K562 (cell line): ENCODE results near the gene EPHB6. TPM values are rescaled to one million over a fixed set of nuclear protein-coding genes. Genes with fewer than 3 reads are reported as not detected.

Source experiments
- ATAC-seq: fragments of 200-7000 bp; cut with Tn5 transposase; 3 replicates; pipeline ENCODE4 v1.9.1; 2020; ENCODE audit warnings: moderate library complexity
- BruUV-seq: library from RNA; stranded (reverse); fragments of 400-500 nt; replicated peaks from 2 replicates; lab custom pipeline; 2021; lab: Mats Ljungman, UMichigan
- CTCF ChIA-PET: fragments of 300-600 bp; formaldehyde crosslinking; extraction: SDS; loops from one replicate; lab custom pipeline; 2021; ENCODE audit warnings: low intra/inter-chr PET ratio; lab: Yijun Ruan, JAX
- POLR2A ChIA-PET: fragments of 300-600, 350-650 bp; sonication (Branson Sonifier 250); formaldehyde crosslinking; extraction: SDS; loops from one replicate; lab custom pipeline; 2021; ENCODE audit warnings: antibody characterized with exemption, inconsistent platforms; lab: Yijun Ruan, JAX
- DNase-seq, 4 experiments: peaks; one replicate each; pipeline versions ENCODE4 v3.0.0 to v3.0.0-alpha.2; 2011 to 2018; ENCODE audit warnings: low spot score in 3 of 4, mixed read lengths in 3 of 4; ENCODE audit errors: extremely low read depth in 1 of 4
- FAIRE-seq: peaks from 2 replicates; lab custom pipeline; 2011; peaks lifted over from hg19 to GRCh38; lab: Jason Lieb, UNC
- H2AFZ ChIP-seq: 2 replicates; pipeline ENCODE4 v1.6.0; 2011; ENCODE audit warnings: low read depth, low read length, control low read depth, inconsistent platforms
- H3K27ac ChIP-seq: fragments of 200-600 bp; 3 replicates; pipeline ENCODE4 v1.8.0; 2011; ENCODE audit warnings: low read depth, mild to moderate bottlenecking, control low read depth, inconsistent platforms, low read length, moderate library complexity, mixed read lengths; ENCODE audit errors: extremely low read depth
- H3K27me3 ChIP-seq, 2 experiments: fragments of 300-600 bp in 1 of 2; 2 replicates in 1 of 2; 3 replicates in 1 of 2; pipeline versions ENCODE4 v1.6.0 to v1.8.0; 2011; ENCODE audit warnings: inconsistent platforms in 2 of 2, low read length in 2 of 2, mild to moderate bottlenecking in 1 of 2, mixed read lengths in 1 of 2, moderate library complexity in 1 of 2; ENCODE audit not compliant: control insufficient read depth in 2 of 2, insufficient read depth in 2 of 2
- H3K36me3 ChIP-seq: fragments of 300-600 bp; 3 replicates; pipeline ENCODE4 v1.8.0; 2011; ENCODE audit warnings: mild to moderate bottlenecking, low read length, inconsistent platforms; ENCODE audit not compliant: control insufficient read depth, insufficient read depth
- H3K4me1 ChIP-seq, 2 experiments: fragments of 200-600 bp in 1 of 2; replicated peaks in 1 of 2; 2 replicates in 1 of 2; 3 replicates in 1 of 2; pipeline versions ENCODE4 v1.5.1 to v1.8.0; 2011; ENCODE audit warnings: inconsistent platforms in 2 of 2, low read length in 2 of 2, mild to moderate bottlenecking in 1 of 2, mixed read lengths in 1 of 2, moderate library complexity in 1 of 2; ENCODE audit not compliant: control insufficient read depth in 2 of 2, insufficient read depth in 2 of 2
- H3K4me2 ChIP-seq: 2 replicates; pipeline ENCODE4 v1.6.1; 2011; ENCODE audit warnings: low read length, control low read depth, inconsistent platforms, mixed read lengths; ENCODE audit not compliant: insufficient read depth
- H3K4me3 ChIP-seq: fragments of 200-600 bp; sonication (generic), shearing (Covaris generic); 2 replicates; pipeline ENCODE4 v1.5.1; 2016; ENCODE audit warnings: control low read depth, inconsistent platforms
- H3K79me2 ChIP-seq: fragments of 200-600 bp; 3 replicates; pipeline ENCODE4 v1.8.0; 2011; ENCODE audit warnings: low read length, inconsistent platforms; ENCODE audit not compliant: control insufficient read depth, insufficient read depth
- H3K9ac ChIP-seq, 2 experiments: 2 replicates each; pipeline versions ENCODE4 v1.6.0 to v1.6.1; 2011; ENCODE audit warnings: low read depth in 2 of 2, low read length in 2 of 2, control low read depth in 1 of 2, inconsistent platforms in 1 of 2, mild to moderate bottlenecking in 1 of 2, mixed read lengths in 1 of 2; ENCODE audit not compliant: insufficient read depth in 1 of 2
- H3K9me1 ChIP-seq: one replicate; pipeline ENCODE4 v1.6.0; 2011; ENCODE audit warnings: inconsistent platforms, mild to moderate bottlenecking, low read length, moderate library complexity; ENCODE audit not compliant: control insufficient read depth, insufficient read depth
- H3K9me3 ChIP-seq: replicated peaks from 2 replicates; pipeline ENCODE4 v1.5.1; 2011; ENCODE audit warnings: low read depth, low read length, inconsistent platforms; ENCODE audit not compliant: control insufficient read depth, insufficient read depth
- H4K20me1 ChIP-seq: replicated peaks from 2 replicates; pipeline ENCODE4 v1.6.1; 2011; ENCODE audit warnings: low read length, inconsistent platforms, mixed read lengths; ENCODE audit not compliant: control insufficient read depth, insufficient read depth
- CEBPG ChIP-seq, 3 experiments: fragments of 200-800 bp in 1 of 3; sonication (Bioruptor generic) in 1 of 3; sonication (generic) in 1 of 3; formaldehyde crosslinking in 1 of 3; IDR thresholded peaks in 2 of 3; conservative IDR thresholded peaks in 1 of 3; 2 replicates each; pipeline versions ENCODE4 v1.6.1 to v1.8.0; 2016 to 2022; ENCODE audit warnings: missing compliant biosample characterization in 2 of 3, missing genetic modification characterization in 2 of 3, mild to moderate bottlenecking in 1 of 3, missing genetic modification reagents in 1 of 3
- ELF2 ChIP-seq: fragments of 250-450 bp; sonication (Bioruptor Pico); IDR thresholded peaks from 2 replicates; pipeline ENCODE4 v1.5.0; 2021; ENCODE audit warnings: mild to moderate bottlenecking
- FOSL1 ChIP-seq: fragments of 200-800 bp; sonication (Bioruptor generic); conservative IDR thresholded peaks from 2 replicates; pipeline ENCODE4 v1.6.1; 2016; ENCODE audit warnings: missing genetic modification characterization, missing compliant biosample characterization
- KHSRP ChIP-seq: fragments of 450-650 bp; IDR thresholded peaks from 2 replicates; pipeline ENCODE4 v1.6.1; 2017
- ZNF174 ChIP-seq: fragments of 250-450 bp; sonication (Bioruptor Pico); IDR thresholded peaks from 2 replicates; pipeline ENCODE4 v1.4.0; 2020; ENCODE audit warnings: mild to moderate bottlenecking
- ZNF224 ChIP-seq: sonication (generic); formaldehyde crosslinking; IDR thresholded peaks from 2 replicates; pipeline ENCODE4 v1.8.0; 2022; ENCODE audit warnings: mild to moderate bottlenecking, missing genetic modification reagents
- WGBS: fragments of 100-300 bp; shearing (Covaris generic); methylation state at CpG from one replicate; pipeline ENCODE4 v1.1.6; 2016; ENCODE audit warnings: low coverage, mixed read lengths; ENCODE audit not compliant: insufficient coverage; ENCODE audit errors: missing lambda C conversion rate; 5-methylcytosine and 5-hydroxymethylcytosine counted together
- in situ Hi-C: fragments of 300-500 bp; cut with MboI; formaldehyde crosslinking; loops from 4 replicates; pipeline ENCODE4 v1.15.0; 2018; ENCODE audit warnings: inconsistent platforms, mixed read lengths
- intact Hi-C: fragments of 100-400 bp; cut with micrococcal nuclease; formaldehyde crosslinking; loops from 2 replicates; pipeline ENCODE4 v1.14.2; 2022
- polyA plus RNA-seq, 8 experiments: library from polyadenylated mRNA; depleted of rRNA in 4 of 8; stranded (reverse) in 5 of 8; unstranded in 3 of 8; fragments of >200 nt; fragmentation: Nextera tagmentation in 2 of 8; fragmentation: Illumina TruSeq in 1 of 8; extraction: Ambion mirVana in 2 of 8; extraction: Trizol in 1 of 8; gene quantifications; 2 replicates each; pipeline versions ENCODE4 v1.2.1 to v1.2.3, GENCODE V29; 2011 to 2014; ENCODE audit warnings: inconsistent platforms in 1 of 8, missing spikeins in 1 of 8
- total RNA-seq, 7 experiments: library from RNA; depleted of rRNA in 6 of 7; stranded (reverse); fragments of >200 nt in 6 of 7; fragmentation: Illumina TruSeq in 2 of 7; extraction: Trizol in 2 of 7; gene quantifications; 2 replicates each; pipeline versions ENCODE4 v1.2.1 to v1.2.3, GENCODE V29; 2011 to 2021; ENCODE audit warnings: low replicate concordance in 1 of 7

Gene EPHB6
- total and polyA plus RNA-seq, 9 of the 15 experiments (the other 6 are each of a cell fraction or from before 2014, with no cell fraction given), result 1.4 to 123 (median 7.6) TPM

- intact Hi-C loops (no loop called here), in situ Hi-C loops (no loop called here)
- Histone ChIP-seq H2AFZ (peak overlapping the region; percentile 52; the same call in 1 of the 2 replicates), H3K4me3 (no peak overlapping the region), H3K27ac (no peak overlapping the region), H3K9me1 (no peaks in the 10 kb centered on the region), H3K79me2 (no peaks in the 10 kb centered on the region), H3K4me2 (no peak overlapping the region), H3K36me3 (no peaks in the 10 kb centered on the region), H3K4me1 (peaks cover 4 to 24% of the 10 kb centered on the region in 2 experiments; a peak in 3 of 5 replicates), H3K9ac (no peak overlapping the region), H4K20me1 (no peaks in the 10 kb centered on the region), H3K9me3 (no peaks in the 10 kb centered on the region), H3K27me3 (no peaks in the 10 kb centered on the region)
- POLR2A ChIA-PET, result no interaction called here
- no TSS peak for BruUV-seq
- FAIRE-seq, result no peak
- CTCF ChIA-PET, result no interaction called here
- 32% methylated on average over 3 of the region's 3 CpGs for WGBS
- TF ChIP-seq ZNF174, result no peak
- no peak for TF ChIP-seq FOSL1 (tag)
- no peak for TF ChIP-seq ZNF224 (CRISPR knock-in tag)
- TF ChIP-seq ELF2 (CRISPR knock-in tag), result no peak
- no peak for TF ChIP-seq KHSRP
- ATAC-seq, result no peak
- no peak for DNase-seq
These were observed 19.4 kb upstream of the EPHB6 start for GRCh38 chr7:142835487-142835886.

- ATAC-seq, result no peak
- no peaks in the 10 kb centered on the region for H4K20me1 ChIP-seq
- BruUV-seq, result no TSS peak
- ChIA-PET CTCF (no interaction called here), POLR2A (no interaction called here)
- H3K4me3 ChIP-seq, result no peak overlapping the region
- no peak overlapping the region for H3K27ac ChIP-seq
- DNase-seq, result no peak
- no peak overlapping the region for H2AFZ ChIP-seq
- WGBS, result 47% methylated on average over 3 of the region's 3 CpGs
- H3K9me3 ChIP-seq, result no peaks in the 10 kb centered on the region
- no peak overlapping the region for H3K4me2 ChIP-seq
- no peaks in the 10 kb centered on the region for H3K27me3 ChIP-seq
- H3K9ac ChIP-seq, result no peak overlapping the region
- in situ Hi-C loops, result no loop called here
- no peaks in the 10 kb centered on the region for H3K79me2 ChIP-seq
- TF ChIP-seq CEBPG (CRISPR knock-in tag; IDR thresholded peaks at IDR 0.05), result no peak
- no peak for TF ChIP-seq CEBPG (tag; conservative IDR thresholded peaks at IDR 0.05 in 1 of 2, IDR thresholded peaks at IDR 0.05 in 1 of 2)
- H3K9me1 ChIP-seq, result no peaks in the 10 kb centered on the region
- no peak for FAIRE-seq
- intact Hi-C loops, result no loop called here
- H3K4me1 ChIP-seq, result peaks cover 4 to 24% of the 10 kb centered on the region in 2 experiments; a peak in 3 of 5 replicates
- no peaks in the 10 kb centered on the region for H3K36me3 ChIP-seq
These were observed 18.4 kb upstream of the EPHB6 start for GRCh38 chr7:142836426-142836825.
